Stimulated activated naive CD8-positive, alpha-beta T cell treated with anti-CD3 and anti-CD28 coated beads, Interleukin-15, amount 100 ng/mL, for 72 hours (primary cell): ENCODE results near the gene TTLL11.
A peak's percentile ranks its signal among the peaks of the same experiment; 100 is the strongest.

Experiments
- ATAC-seq: fragments of 150-1000 bp; cut with Tn5 transposase; 2 replicates; pipeline ENCODE4 v1.10.0; 2021; ENCODE audit warnings: mild to moderate bottlenecking, moderate library complexity
- DNase-seq, 2 donors: peaks; one replicate each; pipeline ENCODE4 v3.0.0; 2021 to 2022
- H3K27ac Mint-ChIP-seq, 2 donors: one replicate each; pipeline ENCODE4 v1.8.0; 2022; ENCODE audit warnings: mild to moderate bottlenecking in 2 of 2, mixed read lengths in 2 of 2, moderate library complexity in 2 of 2
- H3K27me3 Mint-ChIP-seq: one replicate; pipeline ENCODE4 v1.8.0; 2022; ENCODE audit warnings: mixed read lengths
- H3K4me1 Mint-ChIP-seq: one replicate; pipeline ENCODE4 v1.8.0; 2022; ENCODE audit warnings: mild to moderate bottlenecking, mixed read lengths
- H3K4me3 Mint-ChIP-seq, 2 donors: one replicate each; pipeline ENCODE4 v1.8.0; 2022; ENCODE audit warnings: mild to moderate bottlenecking in 2 of 2, mixed read lengths in 2 of 2, moderate library complexity in 1 of 2
- H3K9me3 Mint-ChIP-seq, 2 donors: one replicate each; pipeline ENCODE4 v1.8.0; 2022; ENCODE audit warnings: mixed read lengths in 2 of 2

TTLL11 gene

DNA sequence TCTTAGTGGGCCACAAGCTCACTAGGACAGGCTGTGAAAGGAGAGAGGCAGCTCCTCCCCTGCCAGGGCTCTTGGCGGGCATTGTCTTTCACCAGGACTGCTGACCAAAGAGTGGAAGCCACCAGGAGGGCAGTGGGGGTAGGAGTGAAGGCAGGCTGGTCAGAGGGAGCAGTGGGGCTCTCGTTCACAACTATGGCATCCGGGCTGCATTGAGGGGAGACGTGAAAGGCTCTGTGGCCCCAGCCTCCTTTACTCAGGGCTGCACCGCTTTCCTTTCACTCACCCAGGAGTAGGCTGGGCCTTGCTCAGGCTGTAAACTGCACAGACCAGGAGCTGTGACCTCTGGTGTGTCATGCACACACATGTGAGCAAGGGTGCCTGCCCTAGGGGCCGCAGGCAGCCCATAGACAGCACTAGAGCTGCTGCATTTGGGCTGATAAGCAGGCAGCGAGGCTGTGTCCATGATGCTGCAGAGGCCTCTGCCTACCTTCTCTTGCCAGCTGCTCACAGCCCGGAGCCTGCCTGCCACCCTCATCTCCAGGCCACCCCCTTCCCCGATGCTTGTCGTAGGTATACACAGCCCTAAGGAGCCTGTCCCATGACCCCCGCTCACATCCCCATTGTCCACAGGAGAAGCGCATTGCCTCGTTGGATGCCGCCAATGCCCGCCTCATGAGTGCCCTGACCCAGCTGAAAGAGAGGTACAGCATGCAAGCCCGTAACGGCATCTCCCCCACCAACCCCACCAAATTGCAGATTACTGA is 311.2 kb downstream of the TTLL11 start:
- peak overlapping the region in 1 of 2 donors; percentile 54 for H3K27ac Mint-ChIP-seq
- H3K9me3 Mint-ChIP-seq = peaks cover 0 to 10% of the 10 kb centered on the region in 2 donors
- no peak for ATAC-seq
- DNase-seq = no peak
- H3K4me3 Mint-ChIP-seq = no peak overlapping the region
- H3K27me3 Mint-ChIP-seq = peaks cover 12% of the 10 kb centered on the region
- H3K4me1 Mint-ChIP-seq = peaks cover 16% of the 10 kb centered on the region

DNA sequence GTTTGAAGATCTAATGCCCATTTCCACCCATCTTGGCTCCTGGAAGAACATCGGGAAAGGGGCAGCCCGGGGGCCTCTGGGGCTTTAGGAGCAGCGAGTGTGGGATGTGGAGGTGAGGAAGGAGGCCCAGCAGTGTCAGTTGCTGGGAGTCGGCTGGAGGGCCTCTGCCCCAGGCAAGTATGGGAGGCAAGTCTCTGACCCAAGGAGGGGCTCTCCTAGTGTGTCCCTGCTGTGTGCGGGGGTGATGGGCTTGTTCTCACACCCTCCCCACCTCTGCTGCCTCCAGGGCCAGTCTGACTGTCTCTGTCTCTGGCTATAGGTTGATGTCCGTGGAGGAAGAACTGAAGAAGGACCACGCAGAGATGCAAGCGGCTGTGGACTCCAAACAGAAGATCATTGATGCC is 312.0 kb downstream of the TTLL11 start:
- Mint-ChIP-seq H3K9me3 (peaks cover 0 to 10% of the 10 kb centered on the region in 2 donors), H3K4me3 (no peak overlapping the region), H3K4me1 (peaks cover 16% of the 10 kb centered on the region), H3K27ac (peak overlapping the region in 1 of 2 donors; percentile 54), H3K27me3 (peaks cover 6% of the 10 kb centered on the region)
- no peak for ATAC-seq
- DNase-seq = no peak

DNA sequence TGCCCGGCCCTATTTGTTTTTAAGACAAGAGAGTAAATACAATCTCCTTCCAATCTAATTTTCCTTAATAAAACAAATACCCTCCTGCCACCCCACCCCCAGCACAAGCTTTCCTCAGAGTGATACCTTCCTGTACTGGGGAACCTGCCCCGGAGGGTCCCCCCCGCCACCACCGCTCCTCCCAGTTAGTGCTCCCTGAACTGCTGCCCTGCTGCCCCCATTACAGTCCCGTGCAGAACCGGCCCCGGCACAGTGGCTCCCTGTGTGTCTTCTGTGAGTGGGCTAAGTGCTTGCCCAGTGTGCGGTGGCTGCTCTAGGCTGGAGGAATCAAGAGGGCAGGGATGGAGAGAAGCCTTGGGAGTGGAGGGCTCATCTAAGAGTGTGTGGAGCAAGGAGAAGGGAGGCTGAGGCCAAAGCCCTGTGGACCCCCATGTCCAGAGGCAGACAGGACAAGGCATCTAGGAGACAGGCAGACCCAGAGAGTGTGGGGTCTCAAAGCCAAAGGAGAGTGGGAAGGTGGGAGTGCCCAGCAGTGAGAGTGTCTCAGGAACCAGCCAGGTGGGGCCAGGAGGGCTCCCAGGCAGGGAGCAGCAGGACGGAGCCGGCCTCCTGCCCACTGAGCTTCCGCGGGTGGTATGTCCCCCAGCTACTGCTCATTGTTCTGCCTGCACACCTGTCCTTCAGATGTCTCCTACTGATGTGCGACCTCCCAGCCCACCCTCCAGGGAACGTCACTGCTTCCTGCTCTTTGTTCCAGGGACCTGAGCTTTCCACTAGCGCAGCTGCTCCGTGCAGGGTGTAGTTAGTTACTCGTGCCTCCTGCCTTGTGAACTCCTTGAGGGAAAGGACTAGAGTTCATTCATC is 312.7 kb downstream of the TTLL11 start:
- Mint-ChIP-seq H3K4me3 (no peak overlapping the region), H3K27ac (no peak overlapping the region), H3K4me1 (peaks cover 16% of the 10 kb centered on the region), H3K27me3 (peaks cover 6% of the 10 kb centered on the region), H3K9me3 (peaks cover 0 to 10% of the 10 kb centered on the region in 2 donors)
- no peak for ATAC-seq
- DNase-seq = no peak

DNA sequence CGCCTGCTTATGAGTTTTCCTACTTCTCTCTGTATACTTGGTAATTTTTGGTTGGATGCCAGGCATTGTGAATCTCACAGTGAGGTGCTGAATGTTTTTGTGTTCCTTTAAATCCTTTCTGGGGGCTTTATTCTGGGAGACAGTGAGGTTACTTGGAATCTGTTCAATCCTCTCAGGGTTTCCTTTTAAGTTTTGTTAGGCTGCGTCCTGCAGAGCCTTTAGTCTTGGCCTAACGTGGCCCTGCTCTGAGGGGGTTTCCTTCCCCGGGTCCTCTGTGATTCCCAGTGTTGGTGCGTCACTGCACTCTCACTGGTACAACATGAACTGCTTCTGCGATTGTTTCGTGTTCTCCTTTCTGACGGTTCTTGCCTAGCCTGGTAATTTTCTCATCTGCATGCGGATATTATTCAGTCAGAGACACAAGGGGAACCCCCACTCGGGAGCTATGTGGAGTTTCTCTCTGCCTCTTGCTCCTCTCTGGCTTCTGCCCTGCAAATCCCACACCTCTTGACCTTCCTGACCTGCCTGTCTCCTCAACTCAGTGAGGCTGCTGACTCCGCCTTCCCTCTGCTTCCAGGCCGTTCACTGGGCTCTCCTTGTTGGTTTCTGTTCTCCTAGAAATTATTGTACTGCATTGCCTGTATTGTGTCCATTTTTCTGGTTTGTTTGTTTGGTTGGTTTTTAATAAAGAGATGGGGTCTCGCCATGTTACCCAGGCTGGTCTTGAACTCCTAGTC is 313.6 kb downstream of the TTLL11 start:
- DNase-seq = no peak
- Mint-ChIP-seq H3K27ac (no peak overlapping the region), H3K9me3 (peaks cover 0 to 10% of the 10 kb centered on the region in 2 donors), H3K27me3 (peaks cover 6% of the 10 kb centered on the region), H3K4me1 (peaks cover 16% of the 10 kb centered on the region), H3K4me3 (no peak overlapping the region)
- ATAC-seq = no peak

DNA sequence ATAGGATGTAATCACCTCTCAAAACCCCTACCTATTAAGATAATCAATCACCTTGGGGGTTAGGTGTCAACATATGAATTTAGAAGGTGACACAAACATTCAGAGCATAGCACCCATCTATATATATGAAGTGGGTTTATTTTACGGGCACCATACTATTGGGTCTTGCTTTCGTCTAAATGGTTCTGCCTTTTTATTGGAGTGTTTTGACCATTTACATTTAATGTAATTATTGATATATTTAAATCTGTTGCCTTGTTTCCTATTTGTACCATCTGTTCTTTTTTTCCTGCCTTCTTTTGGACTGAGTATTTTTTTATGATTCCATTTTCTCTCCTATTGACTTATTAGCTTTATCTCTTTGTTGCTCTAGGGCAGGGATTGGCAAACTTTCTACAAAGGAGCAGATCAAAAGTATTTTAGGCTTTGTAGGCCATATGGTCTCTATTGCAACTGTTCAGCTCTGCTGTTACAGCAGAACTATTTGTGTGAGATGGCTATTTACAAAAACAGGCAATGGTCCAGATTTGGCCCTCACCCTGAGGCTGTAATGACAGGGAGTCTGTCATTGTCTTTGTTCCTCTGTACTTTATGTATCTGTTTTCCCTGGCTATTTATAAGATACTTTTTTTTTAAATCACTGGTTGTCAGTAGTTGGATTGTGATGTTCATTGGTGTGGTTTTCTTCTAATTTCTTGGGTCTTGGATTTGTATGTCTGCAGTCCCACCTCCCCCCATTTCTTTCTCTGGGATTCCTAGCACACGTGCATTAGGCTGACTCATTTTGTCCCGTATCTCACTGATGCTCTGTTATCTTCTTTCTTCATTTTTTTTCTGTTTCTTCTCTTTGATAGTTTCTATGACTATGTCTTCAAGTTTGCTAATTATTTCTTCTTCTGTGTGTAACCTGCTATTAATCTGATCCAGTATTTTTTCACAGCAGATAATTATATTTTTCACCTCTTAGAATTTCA is 314.6 kb downstream of the TTLL11 start:
- H3K27me3 Mint-ChIP-seq = peaks cover 6% of the 10 kb centered on the region
- peaks cover 0 to 10% of the 10 kb centered on the region in 2 donors for H3K9me3 Mint-ChIP-seq
- DNase-seq (no peak), ATAC-seq (no peak)
- no peak overlapping the region for H3K4me3 Mint-ChIP-seq
- H3K4me1 Mint-ChIP-seq = peaks cover 6% of the 10 kb centered on the region
- H3K27ac Mint-ChIP-seq = no peak overlapping the region

- ATAC-seq (no peak), DNase-seq (no peak)
- H3K4me3 Mint-ChIP-seq = no peak overlapping the region
- peaks cover 0 to 10% of the 10 kb centered on the region in 2 donors for H3K9me3 Mint-ChIP-seq
- H3K4me1 Mint-ChIP-seq = no peaks in the 10 kb centered on the region
- peaks cover 6% of the 10 kb centered on the region for H3K27me3 Mint-ChIP-seq
- no peak overlapping the region for H3K27ac Mint-ChIP-seq
These were observed 316.1 kb downstream of the TTLL11 start for GRCh38 chr9:121776739-121777637.

GRCh38 chr9:121776001-121776738 is 316.9 kb downstream of the TTLL11 start:
- DNase-seq = no peak
- peak overlapping the region in 1 of 2 donors; percentile 36 for H3K27ac Mint-ChIP-seq
- peaks cover 4% of the 10 kb centered on the region for H3K27me3 Mint-ChIP-seq
- no peak overlapping the region for H3K4me3 Mint-ChIP-seq
- ATAC-seq = no peak
- peaks cover 0 to 10% of the 10 kb centered on the region in 2 donors for H3K9me3 Mint-ChIP-seq
- no peaks in the 10 kb centered on the region for H3K4me1 Mint-ChIP-seq

GRCh38 chr9:121774715-121775613 is 318.1 kb downstream of the TTLL11 start:
- no peaks in the 10 kb centered on the region for H3K27me3 Mint-ChIP-seq
- peak overlapping the region in 1 of 2 donors; percentile 66 for H3K27ac Mint-ChIP-seq
- H3K9me3 Mint-ChIP-seq = peaks cover 0 to 10% of the 10 kb centered on the region in 2 donors
- H3K4me1 Mint-ChIP-seq = no peaks in the 10 kb centered on the region
- H3K4me3 Mint-ChIP-seq = no peak overlapping the region
- DNase-seq = no peak
- no peak for ATAC-seq

DNA sequence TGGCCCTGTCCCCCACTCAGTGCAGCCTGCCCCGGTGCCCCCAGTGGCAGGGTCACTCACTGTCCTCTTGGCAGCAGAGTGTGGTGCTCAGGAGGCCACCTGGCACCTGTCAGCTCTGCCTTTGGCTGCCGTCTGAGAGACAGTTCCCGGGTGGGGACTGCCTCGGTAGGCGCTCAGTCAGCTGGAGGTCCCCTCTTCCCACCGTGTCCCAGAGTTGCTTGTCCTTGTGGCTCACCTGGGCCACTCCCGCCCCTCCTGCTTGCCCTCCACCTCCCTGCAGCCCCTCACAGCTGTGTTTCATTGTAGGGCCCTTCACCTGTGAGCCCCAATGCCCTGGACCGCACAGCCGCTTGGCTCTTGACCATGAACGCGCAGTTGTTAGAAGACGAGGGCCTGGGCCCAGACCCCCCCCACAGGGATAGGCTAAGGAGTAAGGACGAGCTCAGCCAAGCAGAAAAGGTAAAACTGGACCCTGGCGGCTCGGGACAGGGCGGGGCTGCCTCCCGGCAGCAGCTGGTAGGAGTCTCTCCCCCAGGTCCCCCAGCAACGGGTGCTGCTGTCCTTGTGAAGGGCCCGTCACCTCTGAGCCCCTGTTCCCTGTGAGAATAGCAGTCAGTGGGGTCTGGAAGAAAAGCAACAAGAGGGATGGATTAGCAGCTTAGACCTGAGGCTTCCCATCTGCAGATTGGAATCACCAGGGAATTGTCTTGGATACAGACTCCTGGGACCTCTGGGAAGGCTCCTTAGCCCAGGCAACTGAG is 319.0 kb downstream of the TTLL11 start:
- Mint-ChIP-seq H3K27ac (no peak overlapping the region), H3K9me3 (peaks cover 0 to 9% of the 10 kb centered on the region in 2 donors), H3K27me3 (no peaks in the 10 kb centered on the region), H3K4me1 (no peaks in the 10 kb centered on the region), H3K4me3 (no peak overlapping the region)
- no peak for DNase-seq
- ATAC-seq = no peak

- Mint-ChIP-seq H3K4me3 (no peak overlapping the region), H3K27ac (peak overlapping the region in 1 of 2 donors; percentile 68), H3K9me3 (peaks cover 0 to 2% of the 10 kb centered on the region in 2 donors), H3K4me1 (no peaks in the 10 kb centered on the region), H3K27me3 (no peaks in the 10 kb centered on the region)
- no peak for DNase-seq
- no peak for ATAC-seq
These were observed 319.7 kb downstream of the TTLL11 start for GRCh38 chr9:121773286-121773953.

DNA sequence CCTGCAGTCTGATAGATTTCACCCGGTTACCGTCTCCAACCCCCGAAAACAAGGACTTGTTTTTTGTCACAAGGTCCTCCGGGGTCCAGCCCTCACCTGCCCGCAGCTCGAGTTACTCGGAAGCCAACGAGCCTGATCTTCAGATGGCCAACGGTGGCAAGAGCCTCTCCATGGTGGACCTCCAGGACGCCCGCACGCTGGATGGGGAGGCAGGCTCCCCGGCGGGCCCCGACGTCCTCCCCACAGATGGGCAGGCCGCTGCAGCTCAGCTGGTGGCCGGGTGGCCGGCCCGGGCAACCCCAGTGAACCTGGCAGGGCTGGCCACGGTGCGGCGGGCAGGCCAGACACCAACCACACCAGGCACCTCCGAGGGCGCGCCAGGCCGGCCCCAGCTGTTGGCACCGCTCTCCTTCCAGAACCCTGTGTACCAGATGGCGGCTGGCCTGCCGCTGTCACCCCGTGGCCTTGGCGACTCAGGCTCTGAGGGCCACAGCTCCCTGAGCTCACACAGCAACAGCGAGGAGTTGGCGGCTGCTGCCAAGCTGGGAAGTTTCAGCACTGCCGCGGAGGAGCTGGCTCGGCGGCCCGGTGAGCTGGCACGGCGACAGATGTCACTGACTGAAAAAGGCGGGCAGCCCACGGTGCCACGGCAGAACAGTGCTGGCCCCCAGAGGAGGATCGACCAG is 320.4 kb downstream of the TTLL11 start:
- Mint-ChIP-seq H3K9me3 (no peaks in the 10 kb centered on the region), H3K27me3 (no peaks in the 10 kb centered on the region), H3K4me3 (no peak overlapping the region), H3K4me1 (no peaks in the 10 kb centered on the region), H3K27ac (no peak overlapping the region)
- ATAC-seq (peak; percentile 5), DNase-seq (no peak)
